GM21786 (cell line): ENCODE data around the gene RCAN2.

Source experiments
- ATAC-seq: cut with Tn5 transposase; IDR thresholded peaks from one replicate; pipeline ENCODE4 v1.9.1; 2021; ENCODE audit not compliant: unreplicated experiment

RCAN2 gene

GRCh38 chr6:46491628-46492547 lies 639 bp upstream of the RCAN2 start:
- ATAC-seq: peak; percentile 62

- no peak for ATAC-seq
Observed at GRCh38 chr6:46490425-46491200, 636 bp downstream of the RCAN2 start.

- no peak for ATAC-seq
Observed at GRCh38 chr6:46486181-46486580, 5.1 kb downstream of the RCAN2 start.

GRCh38 chr6:46484081-46484820 lies 7.0 kb downstream of the RCAN2 start:
- ATAC-seq: no peak

GRCh38 chr6:46476301-46476700 lies 14.9 kb downstream of the RCAN2 start:
- no peak for ATAC-seq

- ATAC-seq: no peak
Observed at GRCh38 chr6:46473881-46474280, 17.4 kb downstream of the RCAN2 start.

GRCh38 chr6:46472243-46472642 lies 19.0 kb downstream of the RCAN2 start:
- ATAC-seq: no peak

GRCh38 chr6:46469021-46469420 lies 22.2 kb downstream of the RCAN2 start:
- no peak for ATAC-seq

- ATAC-seq: no peak
Observed at GRCh38 chr6:46468403-46469010, 22.7 kb downstream of the RCAN2 start.

- ATAC-seq: no peak
Observed at GRCh38 chr6:46466570-46466969, 24.7 kb downstream of the RCAN2 start.

- no peak for ATAC-seq
Observed at GRCh38 chr6:46465294-46466165, 25.7 kb downstream of the RCAN2 start.

- ATAC-seq: no peak
Observed at GRCh38 chr6:46456297-46456696, 35.0 kb downstream of the RCAN2 start.

- no peak for ATAC-seq
Observed at GRCh38 chr6:46454691-46455090, 36.6 kb downstream of the RCAN2 start.

GRCh38 chr6:46453741-46454316 lies 37.4 kb downstream of the RCAN2 start:
- no peak for ATAC-seq

- no peak for ATAC-seq
Observed at GRCh38 chr6:46453216-46453615, 38.0 kb downstream of the RCAN2 start.

- ATAC-seq: no peak
Observed at GRCh38 chr6:46452312-46452917, 38.8 kb downstream of the RCAN2 start.

GRCh38 chr6:46451343-46451742 lies 39.9 kb downstream of the RCAN2 start:
- ATAC-seq: no peak

GRCh38 chr6:46444772-46445454 lies 46.3 kb downstream of the RCAN2 start:
- no peak for ATAC-seq

- ATAC-seq: no peak
Observed at GRCh38 chr6:46443623-46444022, 47.6 kb downstream of the RCAN2 start.
